Measurements from ENCODE around the gene TMEM187.

Gene TMEM187

GRCh38 chrX:153993978-153994377, 21.4 kb downstream of the TMEM187 start:
- TF ChIP-seq POLR2AphosphoS5 (IDR thresholded peaks at IDR 0.05; ENCODE audit: low read depth, low read length) (no peak), FOXP2 (optimal IDR thresholded peaks at IDR 0.05; ENCODE audit: borderline replicate concordance, extremely low read depth, extremely low read length, insufficient read depth) (no peak), TAF1 (IDR thresholded peaks at IDR 0.05; ENCODE audit: borderline replicate concordance, insufficient read depth, low read length) (no peak), SIN3A (IDR thresholded peaks at IDR 0.05; ENCODE audit: borderline replicate concordance, insufficient read depth, low read length) (no peak), REST (IDR thresholded peaks at IDR 0.05; ENCODE audit: insufficient read depth in 1 of 2, low read depth in 2 of 2, low read length in 2 of 2) (no peak)

GRCh38 chrX:153995504-153995903, 22.9 kb downstream of the TMEM187 start:
- TF ChIP-seq TAF1 (IDR thresholded peaks at IDR 0.05; ENCODE audit: borderline replicate concordance, insufficient read depth, low read length): no peak
- TF ChIP-seq REST (IDR thresholded peaks at IDR 0.05; ENCODE audit: insufficient read depth in 1 of 2, low read depth in 2 of 2, low read length in 2 of 2): no peak
- no peak for TF ChIP-seq SIN3A (IDR thresholded peaks at IDR 0.05; ENCODE audit: borderline replicate concordance, insufficient read depth, low read length)
- no peak for TF ChIP-seq POLR2AphosphoS5 (IDR thresholded peaks at IDR 0.05; ENCODE audit: low read depth, low read length)
- TF ChIP-seq FOXP2 (optimal IDR thresholded peaks at IDR 0.05; ENCODE audit: borderline replicate concordance, extremely low read depth, extremely low read length, insufficient read depth): no peak

GRCh38 chrX:153999359-154000037, 26.9 kb downstream of the TMEM187 start:
- TF ChIP-seq SIN3A (IDR thresholded peaks at IDR 0.05; ENCODE audit: borderline replicate concordance, insufficient read depth, low read length): no peak
- no peak for TF ChIP-seq REST (IDR thresholded peaks at IDR 0.05; ENCODE audit: insufficient read depth in 1 of 2, low read depth in 2 of 2, low read length in 2 of 2)
- no peak for TF ChIP-seq POLR2AphosphoS5 (IDR thresholded peaks at IDR 0.05; ENCODE audit: low read depth, low read length)
- no peak for TF ChIP-seq FOXP2 (optimal IDR thresholded peaks at IDR 0.05; ENCODE audit: borderline replicate concordance, extremely low read depth, extremely low read length, insufficient read depth)
- TF ChIP-seq TAF1 (IDR thresholded peaks at IDR 0.05; ENCODE audit: borderline replicate concordance, insufficient read depth, low read length): no peak

GRCh38 chrX:154000051-154000450, 27.5 kb downstream of the TMEM187 start:
- TF ChIP-seq FOXP2 (optimal IDR thresholded peaks at IDR 0.05; ENCODE audit: borderline replicate concordance, extremely low read depth, extremely low read length, insufficient read depth) (no peak), REST (IDR thresholded peaks at IDR 0.05; ENCODE audit: insufficient read depth in 1 of 2, low read depth in 2 of 2, low read length in 2 of 2) (no peak), POLR2AphosphoS5 (IDR thresholded peaks at IDR 0.05; ENCODE audit: low read depth, low read length) (no peak), TAF1 (IDR thresholded peaks at IDR 0.05; ENCODE audit: borderline replicate concordance, insufficient read depth, low read length) (no peak), SIN3A (IDR thresholded peaks at IDR 0.05; ENCODE audit: borderline replicate concordance, insufficient read depth, low read length) (no peak)

Measured in PFSK-1 (cell line).